Epithelial cell of prostate (primary cell): ENCODE results near the gene APOB.

Source experiments
- DNase-seq: peaks from one replicate; pipeline ENCODE4 v3.0.0-alpha.2; 2011; ENCODE audit warnings: low read depth, low spot score
- H3K27ac ChIP-seq: fragments of 450-650 bp; 2 replicates; pipeline ENCODE4 v1.5.1; 2017; ENCODE audit warnings: mild to moderate bottlenecking

APOB gene

GRCh38 chr2:21043744-21044532 lies at the start of gene APOB:
Gene APOB (minus strand): TSS chr2:21044073. CDS start chr2:21043945, 128 bp downstream.
- no peak within 1 kb of the TSS for H3K27ac ChIP-seq
- DNase-seq = no peak

GRCh38 chr2:21092308-21092869 lies 48.5 kb upstream of the APOB start:
- no peak overlapping the region for H3K27ac ChIP-seq
- DNase-seq = no peak

- DNase-seq = no peak
- no peak overlapping the region for H3K27ac ChIP-seq
Observed at GRCh38 chr2:21084401-21084800, 40.5 kb upstream of the APOB start.

- no peak for DNase-seq
- no peak overlapping the region for H3K27ac ChIP-seq
Observed at GRCh38 chr2:21083482-21083881, 39.6 kb upstream of the APOB start.

GRCh38 chr2:21078296-21078695 lies 34.4 kb upstream of the APOB start:
- DNase-seq = no peak
- H3K27ac ChIP-seq = no peak overlapping the region

GRCh38 chr2:21072477-21073242 lies 28.8 kb upstream of the APOB start:
- no peak overlapping the region for H3K27ac ChIP-seq
- DNase-seq = no peak

- H3K27ac ChIP-seq = no peak overlapping the region
- peak; percentile 3 for DNase-seq
Observed at GRCh38 chr2:21070341-21071257, 26.7 kb upstream of the APOB start.

GRCh38 chr2:21069746-21070340 lies 26.0 kb upstream of the APOB start:
- no peak for DNase-seq
- H3K27ac ChIP-seq = no peak overlapping the region

- no peak for DNase-seq
- H3K27ac ChIP-seq = no peak overlapping the region
Observed at GRCh38 chr2:21067859-21068537, 24.1 kb upstream of the APOB start.

GRCh38 chr2:21067125-21067524 lies 23.3 kb upstream of the APOB start:
- no peak for DNase-seq
- H3K27ac ChIP-seq = no peak overlapping the region

GRCh38 chr2:21059885-21060610 lies 16.2 kb upstream of the APOB start:
- DNase-seq = no peak
- H3K27ac ChIP-seq = no peak overlapping the region

GRCh38 chr2:21057097-21057496 lies 13.2 kb upstream of the APOB start:
- H3K27ac ChIP-seq = no peak overlapping the region
- DNase-seq = no peak

- no peak overlapping the region for H3K27ac ChIP-seq
- DNase-seq = no peak
Observed at GRCh38 chr2:21055879-21056790, 12.3 kb upstream of the APOB start.

GRCh38 chr2:21055451-21055850 lies 11.6 kb upstream of the APOB start:
- no peak overlapping the region for H3K27ac ChIP-seq
- no peak for DNase-seq

- no peak overlapping the region for H3K27ac ChIP-seq
- DNase-seq = no peak
Observed at GRCh38 chr2:21054011-21054410, 10.1 kb upstream of the APOB start.

GRCh38 chr2:21052044-21052443 lies 8.2 kb upstream of the APOB start:
- no peak overlapping the region for H3K27ac ChIP-seq
- DNase-seq = no peak

GRCh38 chr2:21050164-21050563 lies 6.3 kb upstream of the APOB start:
- DNase-seq = no peak
- no peak overlapping the region for H3K27ac ChIP-seq
